ENCODE data around the gene ROPN1L. TPM values are rescaled to one million over a fixed set of nuclear protein-coding genes. Genes with fewer than 3 reads are reported as not detected.

The ROPN1L gene
- total RNA-seq, 2 donors from 2014 or later = 1.3 to 4.3 TPM

DNA sequence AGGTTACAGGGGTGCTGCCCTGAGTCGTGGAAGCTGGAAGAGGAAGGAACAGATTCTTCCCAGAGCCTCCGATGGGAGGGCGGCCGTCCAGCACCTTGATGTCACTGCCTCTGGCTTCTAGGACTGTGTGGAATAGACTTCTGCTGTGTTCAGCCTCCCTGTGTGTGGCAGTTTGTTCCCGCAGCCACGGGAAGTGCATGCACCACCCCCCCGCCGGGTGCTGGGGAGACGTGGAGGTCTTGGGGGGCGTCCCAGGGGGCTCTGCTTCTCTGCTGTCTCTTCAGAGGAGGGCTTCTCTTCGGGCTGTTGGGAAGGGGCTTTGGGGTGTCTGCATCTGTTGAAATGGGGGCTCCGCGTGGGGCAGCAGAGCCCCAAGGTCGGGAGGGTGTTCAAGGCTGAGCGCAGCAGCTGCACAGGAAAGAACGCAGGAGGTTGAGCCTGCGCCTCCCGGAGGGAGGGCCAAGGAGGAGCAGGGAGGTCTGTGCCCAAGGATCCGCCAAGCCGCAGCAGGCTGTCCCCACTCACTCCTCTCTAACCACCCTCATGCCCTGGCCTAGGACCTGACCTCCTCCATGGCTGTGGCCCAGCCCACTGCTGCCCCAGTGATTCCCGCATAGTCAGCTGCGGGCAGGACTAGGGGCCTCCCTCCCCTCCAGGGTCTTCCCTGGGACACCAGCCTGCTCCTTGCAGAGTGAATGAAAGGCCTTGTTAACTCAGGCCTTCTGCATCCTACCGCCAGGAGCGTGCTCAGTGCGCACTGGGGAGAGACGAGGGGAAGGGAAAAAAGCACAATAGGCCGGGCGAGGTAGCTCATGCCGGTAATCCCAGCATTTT lies 45.0 kb downstream of the ROPN1L start:
- H3K4me1 ChIP-seq = no peaks in the 10 kb centered on the region
- H3K9me3 ChIP-seq = no peaks in the 10 kb centered on the region
- WGBS, 2 donors = 81 to 83% methylated on average over 27 to 29 of the region's 29 CpGs
- TF ChIP-seq, protein P1, sequence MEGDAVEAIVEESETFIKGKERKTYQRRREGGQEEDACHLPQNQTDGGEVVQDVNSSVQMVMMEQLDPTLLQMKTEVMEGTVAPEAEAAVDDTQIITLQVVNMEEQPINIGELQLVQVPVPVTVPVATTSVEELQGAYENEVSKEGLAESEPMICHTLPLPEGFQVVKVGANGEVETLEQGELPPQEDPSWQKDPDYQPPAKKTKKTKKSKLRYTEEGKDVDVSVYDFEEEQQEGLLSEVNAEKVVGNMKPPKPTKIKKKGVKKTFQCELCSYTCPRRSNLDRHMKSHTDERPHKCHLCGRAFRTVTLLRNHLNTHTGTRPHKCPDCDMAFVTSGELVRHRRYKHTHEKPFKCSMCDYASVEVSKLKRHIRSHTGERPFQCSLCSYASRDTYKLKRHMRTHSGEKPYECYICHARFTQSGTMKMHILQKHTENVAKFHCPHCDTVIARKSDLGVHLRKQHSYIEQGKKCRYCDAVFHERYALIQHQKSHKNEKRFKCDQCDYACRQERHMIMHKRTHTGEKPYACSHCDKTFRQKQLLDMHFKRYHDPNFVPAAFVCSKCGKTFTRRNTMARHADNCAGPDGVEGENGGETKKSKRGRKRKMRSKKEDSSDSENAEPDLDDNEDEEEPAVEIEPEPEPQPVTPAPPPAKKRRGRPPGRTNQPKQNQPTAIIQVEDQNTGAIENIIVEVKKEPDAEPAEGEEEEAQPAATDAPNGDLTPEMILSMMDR (IDR thresholded peaks at IDR 0.05) = no peak
- TF ChIP-seq POLR2A (IDR thresholded peaks at IDR 0.05) = no peak
- ATAC-seq (no peak), DNase-seq (no peak)
- H3K36me3 ChIP-seq (replicated peaks in 1 of 2; ENCODE audit: insufficient read depth in 1 of 2, low read depth in 2 of 2) = no peaks in the 10 kb centered on the region
- H3K27ac ChIP-seq = no peak overlapping the region
- H3K4me3 ChIP-seq = no peak overlapping the region
- intact Hi-C loops (cut with DNase I) = no loop called here
- H3K27me3 ChIP-seq = no peaks in the 10 kb centered on the region

DNA sequence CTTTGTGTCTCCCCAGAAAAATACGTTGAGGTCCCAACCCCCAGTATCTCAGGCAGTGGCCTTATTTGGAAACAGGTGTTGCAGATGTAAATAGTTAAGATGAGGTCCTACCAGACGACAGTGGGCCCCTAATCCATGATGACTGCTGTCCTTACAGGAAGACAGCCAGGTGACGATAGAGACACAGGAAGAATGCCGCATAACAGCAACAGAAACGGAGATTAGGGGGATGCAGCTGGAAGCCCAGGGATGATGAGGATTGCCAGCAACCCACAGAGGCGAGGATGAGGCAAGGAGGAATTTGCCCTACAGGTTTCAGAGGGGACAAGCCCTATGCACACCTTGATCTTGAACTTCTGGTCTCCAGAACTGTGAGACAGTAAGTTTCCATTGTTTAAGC lies 46.5 kb downstream of the ROPN1L start:
- ATAC-seq (no peak), DNase-seq (no peak)
- no peaks in the 10 kb centered on the region for H3K27me3 ChIP-seq
- TF ChIP-seq, protein P1 (IDR thresholded peaks at IDR 0.05) = no peak
- TF ChIP-seq POLR2A (IDR thresholded peaks at IDR 0.05) = no peak
- H3K27ac ChIP-seq = no peak overlapping the region
- WGBS, 2 donors = 48 to 65% methylated on average over 6 of the region's 6 CpGs
- no peak overlapping the region for H3K4me3 ChIP-seq
- no peaks in the 10 kb centered on the region for H3K36me3 ChIP-seq (replicated peaks in 1 of 2; ENCODE audit: insufficient read depth in 1 of 2, low read depth in 2 of 2)
- H3K9me3 ChIP-seq = no peaks in the 10 kb centered on the region
- no peaks in the 10 kb centered on the region for H3K4me1 ChIP-seq
- intact Hi-C loops (cut with DNase I) = no loop called here

DNA sequence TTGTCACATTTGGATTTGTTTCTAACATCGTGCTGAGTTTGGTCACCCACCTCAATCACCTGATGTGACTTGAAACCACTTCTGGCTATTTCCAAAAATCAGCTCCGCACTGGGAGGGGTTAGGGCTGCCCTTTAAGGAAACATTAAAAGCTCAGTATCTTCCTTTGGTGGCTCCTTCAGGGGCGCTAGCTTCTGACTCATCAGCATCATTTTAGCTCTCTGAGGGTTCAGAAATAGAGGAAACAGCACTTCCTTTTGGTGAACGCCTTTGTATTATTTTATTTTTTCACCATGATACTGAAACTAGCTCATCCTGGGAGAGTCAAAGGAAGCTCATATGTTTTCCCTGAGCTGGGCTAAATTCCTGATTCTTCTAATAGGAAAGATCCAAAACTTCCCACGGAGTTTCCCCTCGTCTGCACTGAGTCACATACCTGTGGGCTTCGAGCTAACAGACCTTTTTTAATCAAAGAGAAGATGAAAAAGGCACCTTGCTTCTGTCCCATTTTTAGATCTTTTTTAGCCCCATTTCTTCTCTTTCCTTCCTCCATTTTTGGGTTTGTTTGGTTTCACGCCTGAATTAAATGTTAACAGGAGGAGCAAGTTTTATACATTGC lies 48.2 kb downstream of the ROPN1L start:
- Histone ChIP-seq H3K36me3 (replicated peaks in 1 of 2; ENCODE audit: insufficient read depth in 1 of 2, low read depth in 2 of 2) (no peaks in the 10 kb centered on the region), H3K27me3 (no peaks in the 10 kb centered on the region), H3K4me1 (no peaks in the 10 kb centered on the region), H3K27ac (no peak overlapping the region), H3K4me3 (no peak overlapping the region), H3K9me3 (peaks cover 0 to 3% (median 0%) of the 10 kb centered on the region in 3 donors)
- DNase-seq = no peak
- TF ChIP-seq, protein P1 (IDR thresholded peaks at IDR 0.05) = no peak
- TF ChIP-seq POLR2A (IDR thresholded peaks at IDR 0.05) = no peak
- intact Hi-C loops (cut with DNase I) = no loop called here
- no peak for ATAC-seq
- 45 to 60% methylated on average over 8 of the region's 8 CpGs for WGBS, 2 donors

DNA sequence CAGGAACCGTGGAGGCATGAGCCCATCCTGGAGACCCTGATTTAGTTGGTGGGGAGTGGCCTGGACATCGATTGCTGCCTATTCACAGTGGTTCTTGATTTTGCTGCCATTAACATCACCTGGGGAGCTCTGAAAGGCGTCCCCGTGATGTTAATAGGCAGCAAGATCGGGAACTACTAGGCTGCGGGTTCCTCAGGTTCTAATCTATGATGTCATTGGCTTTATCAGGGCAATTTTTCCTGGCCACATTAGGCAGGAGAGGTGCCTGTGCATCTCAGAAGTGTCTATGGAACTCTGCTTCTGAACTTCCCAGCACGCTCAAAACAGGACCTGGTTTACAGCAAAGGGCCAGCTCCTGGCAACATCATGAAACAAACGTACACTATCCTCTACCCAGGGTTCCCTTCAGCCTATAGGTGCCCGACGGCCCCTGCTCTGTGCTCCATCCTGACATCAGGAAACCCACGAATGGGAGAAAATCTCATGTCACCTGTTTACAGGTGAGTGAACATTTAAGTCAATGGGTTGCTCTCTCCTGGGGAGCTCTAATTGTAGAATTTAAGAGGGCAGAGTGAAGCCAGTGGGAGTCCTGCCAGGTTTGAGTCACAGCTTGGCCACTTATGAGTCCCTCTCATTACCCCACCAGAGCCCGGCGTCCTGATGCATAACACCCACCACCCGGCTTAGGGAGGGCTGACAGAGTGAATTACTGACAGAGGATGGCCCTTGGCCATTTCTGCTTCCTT lies 49.4 kb downstream of the ROPN1L start:
- no peak overlapping the region for H3K27ac ChIP-seq
- no peak for TF ChIP-seq POLR2A (IDR thresholded peaks at IDR 0.05)
- TF ChIP-seq, protein P1 (IDR thresholded peaks at IDR 0.05) = no peak
- H3K27me3 ChIP-seq = no peaks in the 10 kb centered on the region
- intact Hi-C loops (cut with DNase I) = no loop called here
- ATAC-seq (no peak), DNase-seq (no peak)
- H3K4me1 ChIP-seq = no peaks in the 10 kb centered on the region
- peaks cover 0 to 4% (median 0%) of the 10 kb centered on the region in 3 donors for H3K9me3 ChIP-seq
- WGBS, 2 donors = 58 to 65% methylated on average over 14 of the region's 14 CpGs
- H3K4me3 ChIP-seq = no peak overlapping the region
- no peaks in the 10 kb centered on the region for H3K36me3 ChIP-seq (replicated peaks in 1 of 2; ENCODE audit: insufficient read depth in 1 of 2, low read depth in 2 of 2)

All from body of pancreas (tissue), 4 donors.